ENCODE data around the gene STK36. TPM values are rescaled to one million over a fixed set of nuclear protein-coding genes. Genes with fewer than 3 reads are reported as not detected.

STK36 gene
- total RNA-seq, 1 experiment from 2014 or later = 38.7 TPM

GRCh38 chr2:218622606-218623365, 49.1 kb upstream of the STK36 start:
- no peak overlapping the region for H2BK15ac ChIP-seq (ENCODE audit: low read depth, low read length)
- no peak overlapping the region for H2BK120ac ChIP-seq (ENCODE audit: low read depth, low read length, poor library complexity, severe bottlenecking)
- H3K23me2 ChIP-seq (ENCODE audit: insufficient read length, low read depth, low read length, poor library complexity, severe bottlenecking) = no peaks in the 10 kb centered on the region
- no peak overlapping the region for H3K18ac ChIP-seq (ENCODE audit: insufficient read length, low read depth, low read length)
- no peak overlapping the region for H3K27ac ChIP-seq (ENCODE audit: insufficient read length, low read depth, low read length)
- TF ChIP-seq, protein P1, sequence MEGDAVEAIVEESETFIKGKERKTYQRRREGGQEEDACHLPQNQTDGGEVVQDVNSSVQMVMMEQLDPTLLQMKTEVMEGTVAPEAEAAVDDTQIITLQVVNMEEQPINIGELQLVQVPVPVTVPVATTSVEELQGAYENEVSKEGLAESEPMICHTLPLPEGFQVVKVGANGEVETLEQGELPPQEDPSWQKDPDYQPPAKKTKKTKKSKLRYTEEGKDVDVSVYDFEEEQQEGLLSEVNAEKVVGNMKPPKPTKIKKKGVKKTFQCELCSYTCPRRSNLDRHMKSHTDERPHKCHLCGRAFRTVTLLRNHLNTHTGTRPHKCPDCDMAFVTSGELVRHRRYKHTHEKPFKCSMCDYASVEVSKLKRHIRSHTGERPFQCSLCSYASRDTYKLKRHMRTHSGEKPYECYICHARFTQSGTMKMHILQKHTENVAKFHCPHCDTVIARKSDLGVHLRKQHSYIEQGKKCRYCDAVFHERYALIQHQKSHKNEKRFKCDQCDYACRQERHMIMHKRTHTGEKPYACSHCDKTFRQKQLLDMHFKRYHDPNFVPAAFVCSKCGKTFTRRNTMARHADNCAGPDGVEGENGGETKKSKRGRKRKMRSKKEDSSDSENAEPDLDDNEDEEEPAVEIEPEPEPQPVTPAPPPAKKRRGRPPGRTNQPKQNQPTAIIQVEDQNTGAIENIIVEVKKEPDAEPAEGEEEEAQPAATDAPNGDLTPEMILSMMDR (conservative IDR thresholded peaks at IDR 0.05) = no peak
- no peaks in the 10 kb centered on the region for H3K79me2 ChIP-seq (ENCODE audit: insufficient read depth, low read length)
- no peak overlapping the region for H3K4me2 ChIP-seq (ENCODE audit: insufficient read depth, insufficient read length, low read length)
- H3K27me3 ChIP-seq (ENCODE audit: insufficient read depth, low read length) = no peaks in the 10 kb centered on the region
- no CpG with 5 or more reads among the region's 7 CpGs for WGBS (ENCODE audit: extremely low coverage, insufficient read length, low lambda C conversion rate)
- Mint-ChIP-seq H3K4me3 (no peak overlapping the region), H3K27me3 (ENCODE audit: low read depth) (no peaks in the 10 kb centered on the region; the same call in 1 of the 2 replicates), H3K36me3 (ENCODE audit: insufficient read depth in 1 of 3, low read depth in 3 of 3) (no peaks in the 10 kb centered on the region), H3K27ac (no peak overlapping the region), H3K4me1 (no peaks in the 10 kb centered on the region), H3K9me3 (no peaks in the 10 kb centered on the region)
- no peak overlapping the region for H3T11ph ChIP-seq (ENCODE audit: low read length)
- H3K14ac ChIP-seq (ENCODE audit: insufficient read depth, low read length) = no peak overlapping the region
- no peak overlapping the region for H3K9ac ChIP-seq (ENCODE audit: extremely low read depth, insufficient read length, low read length)
- no peak overlapping the region for H2AFZ ChIP-seq (ENCODE audit: low read length)
- H3K56ac ChIP-seq (ENCODE audit: insufficient read length, low read depth, low read length) = no peak overlapping the region
- H3K4ac ChIP-seq (ENCODE audit: low read depth, low read length) = no peak overlapping the region
- H4K91ac ChIP-seq (ENCODE audit: insufficient read length, low read depth, low read length) = no peak overlapping the region
- H4K20me1 ChIP-seq (ENCODE audit: control insufficient read depth, insufficient read depth, insufficient read length) = no peaks in the 10 kb centered on the region
- H3K23ac ChIP-seq (ENCODE audit: insufficient read length, low read depth, low read length) = no peak overlapping the region
- DNase-seq = no peak
- no peak overlapping the region for H2BK12ac ChIP-seq (ENCODE audit: insufficient read length, low read depth, low read length)
- H3K9me3 ChIP-seq (ENCODE audit: control insufficient read depth, low read depth, low read length) = no peaks in the 10 kb centered on the region
- H3K4me1 ChIP-seq (ENCODE audit: insufficient read depth, low read length) = no peaks in the 10 kb centered on the region
- no peak overlapping the region for H4K5ac ChIP-seq (ENCODE audit: insufficient read length, low read depth, low read length)
- no peak overlapping the region for H2BK20ac ChIP-seq (ENCODE audit: low read depth, low read length, poor library complexity, severe bottlenecking)
- no peak overlapping the region for H2AK5ac ChIP-seq (ENCODE audit: insufficient read length, low read length)
- H2BK5ac ChIP-seq (ENCODE audit: insufficient read length, low read length) = no peak overlapping the region
- H3K79me1 ChIP-seq (ENCODE audit: insufficient read depth, low read depth, low read length, poor library complexity, severe bottlenecking) = no peaks in the 10 kb centered on the region
- no peak overlapping the region for H4K8ac ChIP-seq (replicated peaks; ENCODE audit: insufficient read length, low read depth, low read length)

Data from H9 (cell line).